GM12878 (cell line): ENCODE data around the gene PHLPP1.

ENCODE experiments used
- ASH2L ChIP-seq: fragments of 300-600, 200-600 bp; sonication (generic); IDR thresholded peaks from 2 replicates; pipeline ENCODE4 v1.6.1; 2017; ENCODE audit warnings: low read depth, mild to moderate bottlenecking, borderline replicate concordance
- CHD2 ChIP-seq: IDR thresholded peaks from 2 replicates; pipeline ENCODE4 v1.6.1; 2011; ENCODE audit warnings: low read depth, low read length, improper control_type of control experiment, borderline replicate concordance
- TCF12 ChIP-seq: IDR thresholded peaks from 2 replicates; pipeline ENCODE4 v1.6.1; 2011; ENCODE audit warnings: low read depth, mild to moderate bottlenecking, low read length
- TF ChIP-seq, protein P1 (sequence below): IDR thresholded peaks from 2 replicates; pipeline ENCODE4 v1.6.1; 2012; ENCODE audit warnings: low read depth, low read length, improper control_type of control experiment
- TF ChIP-seq, protein P2 (sequence below), 3 experiments: IDR thresholded peaks in 2 of 3; conservative IDR thresholded peaks in 1 of 3; 2 replicates each; pipeline ENCODE4 v1.5.1; 2011; ENCODE audit warnings: low read depth in 3 of 3, low read length in 3 of 3, mild to moderate bottlenecking in 3 of 3, control low read depth in 2 of 3, moderate library complexity in 2 of 3, inconsistent platforms in 1 of 3, mixed read lengths in 1 of 3; ENCODE audit not compliant: control insufficient read depth in 2 of 3, insufficient read depth in 1 of 3; ENCODE audit errors: extremely low read depth in 1 of 3

DNA sequence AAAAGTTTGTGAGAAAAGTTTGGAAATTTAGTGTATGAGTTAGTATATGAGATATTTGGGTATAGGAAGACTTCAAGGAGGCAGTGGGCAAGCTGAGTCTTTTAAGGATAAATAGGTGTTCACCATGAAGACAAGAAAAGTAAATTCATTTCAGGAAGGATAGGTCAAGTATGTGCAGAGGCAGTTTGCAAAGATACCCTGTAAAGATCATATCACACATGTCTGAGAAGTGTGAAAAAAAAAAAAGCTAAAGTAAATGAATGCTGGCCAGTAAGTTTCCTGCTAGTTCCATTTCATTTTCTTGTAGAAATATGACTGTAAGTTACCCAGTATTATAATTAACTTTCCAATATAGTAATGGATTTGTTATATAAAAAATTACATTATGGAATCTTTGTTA lies 131.0 kb downstream of the PHLPP1 start:
- TF ChIP-seq, protein P1, sequence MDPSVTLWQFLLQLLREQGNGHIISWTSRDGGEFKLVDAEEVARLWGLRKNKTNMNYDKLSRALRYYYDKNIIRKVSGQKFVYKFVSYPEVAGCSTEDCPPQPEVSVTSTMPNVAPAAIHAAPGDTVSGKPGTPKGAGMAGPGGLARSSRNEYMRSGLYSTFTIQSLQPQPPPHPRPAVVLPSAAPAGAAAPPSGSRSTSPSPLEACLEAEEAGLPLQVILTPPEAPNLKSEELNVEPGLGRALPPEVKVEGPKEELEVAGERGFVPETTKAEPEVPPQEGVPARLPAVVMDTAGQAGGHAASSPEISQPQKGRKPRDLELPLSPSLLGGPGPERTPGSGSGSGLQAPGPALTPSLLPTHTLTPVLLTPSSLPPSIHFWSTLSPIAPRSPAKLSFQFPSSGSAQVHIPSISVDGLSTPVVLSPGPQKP: no peak
- TF ChIP-seq, protein P2, sequence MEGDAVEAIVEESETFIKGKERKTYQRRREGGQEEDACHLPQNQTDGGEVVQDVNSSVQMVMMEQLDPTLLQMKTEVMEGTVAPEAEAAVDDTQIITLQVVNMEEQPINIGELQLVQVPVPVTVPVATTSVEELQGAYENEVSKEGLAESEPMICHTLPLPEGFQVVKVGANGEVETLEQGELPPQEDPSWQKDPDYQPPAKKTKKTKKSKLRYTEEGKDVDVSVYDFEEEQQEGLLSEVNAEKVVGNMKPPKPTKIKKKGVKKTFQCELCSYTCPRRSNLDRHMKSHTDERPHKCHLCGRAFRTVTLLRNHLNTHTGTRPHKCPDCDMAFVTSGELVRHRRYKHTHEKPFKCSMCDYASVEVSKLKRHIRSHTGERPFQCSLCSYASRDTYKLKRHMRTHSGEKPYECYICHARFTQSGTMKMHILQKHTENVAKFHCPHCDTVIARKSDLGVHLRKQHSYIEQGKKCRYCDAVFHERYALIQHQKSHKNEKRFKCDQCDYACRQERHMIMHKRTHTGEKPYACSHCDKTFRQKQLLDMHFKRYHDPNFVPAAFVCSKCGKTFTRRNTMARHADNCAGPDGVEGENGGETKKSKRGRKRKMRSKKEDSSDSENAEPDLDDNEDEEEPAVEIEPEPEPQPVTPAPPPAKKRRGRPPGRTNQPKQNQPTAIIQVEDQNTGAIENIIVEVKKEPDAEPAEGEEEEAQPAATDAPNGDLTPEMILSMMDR (IDR thresholded peaks at IDR 0.05 in 2 of 3, conservative IDR thresholded peaks at IDR 0.05 in 1 of 3; ENCODE audit: control insufficient read depth in 2 of 3, extremely low read depth in 1 of 3, insufficient read depth in 1 of 3, low read depth in 3 of 3, low read length in 3 of 3): no peak
- TF ChIP-seq TCF12 (no peak), CHD2 (no peak), ASH2L (no peak)
